CD1c-positive myeloid dendritic cell (primary cell): ENCODE data around the gene CHIT1.

Experiments
- DNase-seq: peaks from one replicate; pipeline ENCODE4 v3.0.0-alpha.2; 2016; ENCODE audit errors: extremely low spot score

CHIT1 gene

GRCh38 chr1:203217139-203217655, 12.3 kb downstream of the CHIT1 start:
- DNase-seq: no peak

- DNase-seq: peak; percentile 84
These were observed 13.0 kb downstream of the CHIT1 start for GRCh38 chr1:203216274-203217138.

- no peak for DNase-seq
These were observed 13.9 kb downstream of the CHIT1 start for GRCh38 chr1:203215573-203215972.

- DNase-seq: peak; percentile 60
These were observed 14.6 kb downstream of the CHIT1 start for GRCh38 chr1:203214871-203215270.

- DNase-seq: no peak
These were observed 16.3 kb downstream of the CHIT1 start for GRCh38 chr1:203213126-203213525.

GRCh38 chr1:203211812-203212211, 17.7 kb downstream of the CHIT1 start:
- no peak for DNase-seq

- DNase-seq: no peak
These were observed 18.5 kb downstream of the CHIT1 start for GRCh38 chr1:203210988-203211387.

GRCh38 chr1:203210350-203210749, 19.1 kb downstream of the CHIT1 start:
- DNase-seq: no peak

- no peak for DNase-seq
These were observed 21.3 kb downstream of the CHIT1 start for GRCh38 chr1:203208181-203208580.

GRCh38 chr1:203207751-203208150, 21.7 kb downstream of the CHIT1 start:
- DNase-seq: no peak

GRCh38 chr1:203206129-203206687, 23.3 kb downstream of the CHIT1 start:
- no peak for DNase-seq

GRCh38 chr1:203204756-203205155, 24.7 kb downstream of the CHIT1 start:
- DNase-seq: no peak

- peak; percentile 61 for DNase-seq
These were observed 26.8 kb downstream of the CHIT1 start for GRCh38 chr1:203202431-203203245.

GRCh38 chr1:203201516-203202205, 27.8 kb downstream of the CHIT1 start:
- DNase-seq: no peak

GRCh38 chr1:203200916-203201315, 28.6 kb downstream of the CHIT1 start:
- DNase-seq: no peak

GRCh38 chr1:203199816-203200571, 29.5 kb downstream of the CHIT1 start:
- peak; percentile 59 for DNase-seq

GRCh38 chr1:203199481-203199815, 30.0 kb downstream of the CHIT1 start:
- DNase-seq: no peak

GRCh38 chr1:203199002-203199401, 30.5 kb downstream of the CHIT1 start:
- DNase-seq: no peak

- no peak for DNase-seq
These were observed 31.8 kb downstream of the CHIT1 start for GRCh38 chr1:203197625-203198024.

GRCh38 chr1:203196371-203196770, 33.1 kb downstream of the CHIT1 start:
- no peak for DNase-seq

GRCh38 chr1:203190949-203191348, 38.5 kb downstream of the CHIT1 start:
- no peak for DNase-seq
